ENCODE results near the gene PRDM11.

GRCh38 chr11:45219411-45219810 lies 73.0 kb downstream of the PRDM11 start:
- TF ChIP-seq SIN3A (IDR thresholded peaks at IDR 0.05; ENCODE audit: borderline replicate concordance, insufficient read depth, low read depth, low read length): no peak
- TF ChIP-seq CTCF (IDR thresholded peaks at IDR 0.05): no peak
